NT2/D1 (cell line): Measurements from ENCODE around the gene HSDL2.

Experiments
- SUZ12 ChIP-seq: IDR thresholded peaks from 2 replicates; pipeline ENCODE4 v1.6.1; 2011; ENCODE audit not compliant: insufficient read length, insufficient read depth; ENCODE audit errors: extremely low read depth
- YY1 ChIP-seq: IDR thresholded peaks from 2 replicates; pipeline ENCODE4 v1.6.1; 2011; ENCODE audit not compliant: insufficient read length, insufficient read depth
- ZNF274 ChIP-seq: IDR thresholded peaks from 2 replicates; pipeline ENCODE4 v1.6.1; 2011; ENCODE audit warnings: mild to moderate bottlenecking, low read depth, low read length

GRCh38 chr9:112408275-112408674 is 28.4 kb downstream of the HSDL2 start:
- TF ChIP-seq YY1 (no peak), ZNF274 (no peak), SUZ12 (no peak)
